ENCODE results near the gene PSME4.
"Not testable (repeated sequence)": the region's sequence is repeated elsewhere in the genome, so short reads cannot be mapped to it uniquely, and the experiment has no call there.

The PSME4 gene

GRCh38 chr2:53827398-53828175 lies 143.2 kb downstream of the PSME4 start:
- Histone ChIP-seq H3K27me3 (no peaks in the 10 kb centered on the region), H3K4me1 (ENCODE audit: control insufficient read depth in 1 of 2, insufficient read depth in 1 of 2, low read depth in 1 of 2, low read length in 1 of 2) (peaks cover 4 to 5% of the 10 kb centered on the region in 2 experiments), H3K36me3 (no peaks in the 10 kb centered on the region), H3K9me3 (no peaks in the 10 kb centered on the region), H3K27ac (no peak overlapping the region), H3K4me3 (ENCODE audit: low read depth in 1 of 2, low read length in 1 of 2) (no peak overlapping the region)
- TF ChIP-seq, protein P1, sequence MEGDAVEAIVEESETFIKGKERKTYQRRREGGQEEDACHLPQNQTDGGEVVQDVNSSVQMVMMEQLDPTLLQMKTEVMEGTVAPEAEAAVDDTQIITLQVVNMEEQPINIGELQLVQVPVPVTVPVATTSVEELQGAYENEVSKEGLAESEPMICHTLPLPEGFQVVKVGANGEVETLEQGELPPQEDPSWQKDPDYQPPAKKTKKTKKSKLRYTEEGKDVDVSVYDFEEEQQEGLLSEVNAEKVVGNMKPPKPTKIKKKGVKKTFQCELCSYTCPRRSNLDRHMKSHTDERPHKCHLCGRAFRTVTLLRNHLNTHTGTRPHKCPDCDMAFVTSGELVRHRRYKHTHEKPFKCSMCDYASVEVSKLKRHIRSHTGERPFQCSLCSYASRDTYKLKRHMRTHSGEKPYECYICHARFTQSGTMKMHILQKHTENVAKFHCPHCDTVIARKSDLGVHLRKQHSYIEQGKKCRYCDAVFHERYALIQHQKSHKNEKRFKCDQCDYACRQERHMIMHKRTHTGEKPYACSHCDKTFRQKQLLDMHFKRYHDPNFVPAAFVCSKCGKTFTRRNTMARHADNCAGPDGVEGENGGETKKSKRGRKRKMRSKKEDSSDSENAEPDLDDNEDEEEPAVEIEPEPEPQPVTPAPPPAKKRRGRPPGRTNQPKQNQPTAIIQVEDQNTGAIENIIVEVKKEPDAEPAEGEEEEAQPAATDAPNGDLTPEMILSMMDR (IDR thresholded peaks at IDR 0.05): no peak

DNA sequence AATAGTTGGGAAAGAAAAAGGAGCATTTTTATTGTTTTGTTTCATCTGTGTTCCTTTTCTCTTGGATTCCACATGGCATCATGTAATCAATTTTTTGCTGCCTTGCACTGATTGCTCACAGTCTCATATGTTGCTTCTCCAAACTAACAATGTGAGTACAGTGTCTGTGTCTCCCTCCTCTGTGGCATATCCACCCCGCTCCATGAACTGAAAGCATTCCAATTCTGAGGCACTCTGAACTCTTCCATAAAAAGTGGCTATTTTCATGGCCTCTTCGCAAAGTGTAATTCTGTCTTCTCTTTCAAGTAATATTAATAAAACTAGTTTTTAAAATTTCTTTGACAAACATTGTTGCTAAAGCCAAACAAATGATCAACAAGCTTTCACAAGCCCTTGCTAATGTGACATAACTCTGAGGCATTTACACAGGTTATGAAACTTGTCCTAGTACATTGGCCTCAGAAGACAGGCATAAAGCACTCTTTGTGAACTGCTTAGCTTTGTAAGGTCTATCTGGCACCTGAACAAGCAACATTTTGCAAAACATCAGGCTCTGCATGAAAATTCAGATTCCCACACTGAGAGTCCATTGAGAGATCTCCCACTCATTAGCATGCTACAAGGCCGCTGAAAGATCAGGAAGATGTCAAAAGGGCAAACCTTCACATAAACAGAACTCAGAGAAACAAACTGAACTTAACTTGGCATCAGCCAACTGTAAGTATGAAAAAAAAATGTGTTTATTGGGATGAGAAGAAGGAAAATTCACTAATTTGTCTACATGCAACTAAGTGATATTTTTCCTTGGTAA lies 144.0 kb downstream of the PSME4 start:
- no peaks in the 10 kb centered on the region for H3K9me3 ChIP-seq
- H3K4me3 ChIP-seq (ENCODE audit: low read depth in 1 of 2, low read length in 1 of 2): no peak overlapping the region
- H3K27ac ChIP-seq: no peak overlapping the region
- TF ChIP-seq, protein P1 (IDR thresholded peaks at IDR 0.05): no peak
- H3K4me1 ChIP-seq (ENCODE audit: control insufficient read depth in 1 of 2, insufficient read depth in 1 of 2, low read depth in 1 of 2, low read length in 1 of 2): peaks cover 4 to 5% of the 10 kb centered on the region in 2 experiments
- H3K36me3 ChIP-seq: no peaks in the 10 kb centered on the region
- H3K27me3 ChIP-seq: no peaks in the 10 kb centered on the region

- Histone ChIP-seq H3K9me3 (no peaks in the 10 kb centered on the region), H3K27ac (no peak overlapping the region), H3K4me3 (ENCODE audit: low read depth in 1 of 2, low read length in 1 of 2) (no peak overlapping the region), H3K27me3 (no peaks in the 10 kb centered on the region), H3K36me3 (no peaks in the 10 kb centered on the region), H3K4me1 (ENCODE audit: control insufficient read depth in 1 of 2, insufficient read depth in 1 of 2, low read depth in 1 of 2, low read length in 1 of 2) (peaks cover 4 to 5% of the 10 kb centered on the region in 2 experiments)
- TF ChIP-seq, protein P1 (IDR thresholded peaks at IDR 0.05): no peak
Measured at GRCh38 chr2:53826030-53826410, 144.8 kb downstream of the PSME4 start.

DNA sequence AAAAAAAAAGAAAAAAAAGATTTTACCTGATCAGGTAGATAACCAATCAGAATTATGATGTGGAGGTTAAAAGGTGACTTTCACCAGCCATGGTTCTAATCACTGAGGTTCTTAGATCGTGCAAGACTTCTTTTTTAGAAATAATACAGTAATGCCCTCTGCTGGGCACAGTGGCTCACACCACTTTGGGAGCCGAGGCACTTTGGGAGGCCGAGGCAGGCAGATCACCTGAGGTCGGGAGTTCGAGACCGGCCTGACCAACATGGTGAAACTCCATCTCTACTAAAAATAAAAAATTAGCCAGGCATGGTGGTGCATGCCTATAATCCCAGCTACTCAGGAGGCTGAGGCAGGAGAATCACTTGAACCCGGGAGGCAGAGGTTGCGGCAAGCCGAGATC lies 147.2 kb downstream of the PSME4 start:
- not testable (repeated sequence) for H3K27ac ChIP-seq; H3K4me3 ChIP-seq (ENCODE audit: low read depth in 1 of 2, low read length in 1 of 2); H3K27me3 ChIP-seq; H3K9me3 ChIP-seq; H3K4me1 ChIP-seq (ENCODE audit: control insufficient read depth in 1 of 2, insufficient read depth in 1 of 2, low read depth in 1 of 2, low read length in 1 of 2)
- H3K36me3 ChIP-seq: peaks cover 13% of the 10 kb centered on the region

DNA sequence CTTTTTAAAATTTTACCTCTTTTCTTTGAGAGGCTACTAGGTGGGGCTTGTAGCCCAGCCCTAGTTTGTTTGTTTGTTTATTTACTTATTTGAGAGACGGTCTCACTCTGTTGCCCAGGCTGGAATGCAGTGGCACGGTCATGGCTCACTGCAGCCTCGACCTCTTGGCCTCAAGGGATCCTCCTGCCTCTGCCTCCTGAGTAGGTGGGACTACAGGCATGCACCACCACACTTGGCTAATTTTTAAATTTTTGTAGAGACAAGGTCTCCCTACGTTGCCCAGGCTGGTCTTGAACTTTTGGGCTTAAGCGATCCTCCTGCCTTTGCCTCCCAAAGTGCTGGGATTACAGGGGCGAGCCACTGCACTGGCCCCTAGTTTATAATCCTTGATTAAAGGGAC lies 149.0 kb downstream of the PSME4 start:
- H3K4me1 ChIP-seq (ENCODE audit: control insufficient read depth in 1 of 2, insufficient read depth in 1 of 2, low read depth in 1 of 2, low read length in 1 of 2): peaks cover 2% of the 10 kb centered on the region in 2 experiments
- H3K4me3 ChIP-seq (ENCODE audit: low read depth in 1 of 2, low read length in 1 of 2): no peak overlapping the region
- H3K9me3 ChIP-seq: no peaks in the 10 kb centered on the region
- H3K36me3 ChIP-seq: peaks cover 26% of the 10 kb centered on the region
- no peak overlapping the region for H3K27ac ChIP-seq
- no peaks in the 10 kb centered on the region for H3K27me3 ChIP-seq
- TF ChIP-seq, protein P1 (IDR thresholded peaks at IDR 0.05): no peak

GRCh38 chr2:53820711-53821110 lies 150.1 kb downstream of the PSME4 start:
- Histone ChIP-seq H3K36me3 (peaks cover 36% of the 10 kb centered on the region), H3K27ac (no peak overlapping the region)
- TF ChIP-seq, protein P1 (IDR thresholded peaks at IDR 0.05): no peak

More at GRCh38 chr2:53820711-53821110, 150.1 kb downstream of the PSME4 start:
- Histone ChIP-seq H3K4me3 (ENCODE audit: low read depth in 1 of 2, low read length in 1 of 2) (no peak overlapping the region), H3K27me3 (no peaks in the 10 kb centered on the region), H3K9me3 (no peaks in the 10 kb centered on the region), H3K4me1 (ENCODE audit: control insufficient read depth in 1 of 2, insufficient read depth in 1 of 2, low read depth in 1 of 2, low read length in 1 of 2) (no peaks in the 10 kb centered on the region)
